MG63 (cell line): ENCODE measurements around the gene GID4. TPM values are rescaled to one million over a fixed set of nuclear protein-coding genes. Genes with fewer than 3 reads are reported as not detected.

Experiments used
- DNase-seq: peaks from one replicate; pipeline ENCODE4 v3.0.0-alpha.2; 2020
- H3K27me3 ChIP-seq: fragments of 250-450 bp; sonication (Bioruptor Pico); 2 replicates; pipeline ENCODE4 v1.5.1; 2020; ENCODE audit warnings: mild to moderate bottlenecking, moderate library complexity
- H3K36me3 ChIP-seq: fragments of 250-450 bp; sonication (Bioruptor Pico); 2 replicates; pipeline ENCODE4 v1.5.1; 2020; ENCODE audit warnings: mild to moderate bottlenecking, moderate library complexity
- H3K4me3 ChIP-seq: fragments of 250-450 bp; sonication (Bioruptor Pico); 2 replicates; pipeline ENCODE4 v1.5.1; 2020; ENCODE audit warnings: mild to moderate bottlenecking, moderate library complexity
- H3K9me3 ChIP-seq: fragments of 250-450 bp; sonication (Bioruptor Pico); 2 replicates; pipeline ENCODE4 v1.5.1; 2020; ENCODE audit warnings: mild to moderate bottlenecking, moderate library complexity
- total RNA-seq: library from RNA; depleted of rRNA; stranded (reverse); fragments of >200 nt; shearing (Covaris generic); gene quantifications from 2 replicates; pipeline ENCODE4 v1.2.3, GENCODE V29; 2014; ENCODE audit warnings: low replicate concordance; rRNA removed

Gene GID4
- total RNA-seq, 1 experiment from 2014 or later: 4.2 TPM

DNA sequence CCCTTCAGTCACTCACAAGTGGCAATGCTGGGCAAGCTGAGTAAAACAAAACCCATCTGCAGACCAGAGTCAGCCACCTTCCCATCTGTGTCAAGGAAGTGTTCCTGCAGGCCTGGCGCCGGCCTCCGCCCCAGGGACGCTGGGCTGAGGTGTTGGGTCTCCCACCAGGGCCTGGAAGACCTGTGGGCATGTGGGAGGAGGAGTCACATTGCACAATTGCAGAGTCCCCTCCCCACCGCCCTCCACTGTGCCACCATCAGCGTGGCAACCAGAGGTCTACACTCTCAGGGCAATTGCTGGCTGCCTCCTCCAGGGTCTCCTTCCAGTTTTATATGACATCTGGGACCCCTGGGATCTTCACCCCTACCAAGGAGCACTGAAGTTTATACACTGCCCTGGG, 66.4 kb downstream of the GID4 start:
- Histone ChIP-seq H3K27me3 (no peaks in the 10 kb centered on the region), H3K9me3 (no peaks in the 10 kb centered on the region), H3K4me3 (no peak overlapping the region), H3K36me3 (no peaks in the 10 kb centered on the region)
- DNase-seq: no peak

DNA sequence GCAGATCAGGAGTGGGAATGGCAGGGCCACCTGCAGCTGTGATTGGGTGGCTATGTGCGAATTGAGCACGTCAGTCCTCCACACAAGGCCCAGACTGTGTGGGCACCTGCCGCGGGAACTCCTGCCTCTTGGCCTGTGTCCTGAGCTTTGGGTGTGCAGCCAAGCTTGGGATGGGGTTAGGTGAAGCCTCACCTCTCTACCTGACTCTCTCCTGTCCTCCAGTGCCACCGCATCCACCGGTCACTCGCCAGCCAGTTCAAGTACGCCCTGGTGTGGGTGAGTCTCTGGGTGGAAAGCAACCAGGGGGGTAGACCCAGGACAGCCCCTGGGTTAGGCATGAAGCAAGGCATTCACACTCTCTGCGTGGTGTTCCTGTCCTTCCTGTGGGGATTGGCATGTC, 67.0 kb downstream of the GID4 start:
- no peaks in the 10 kb centered on the region for H3K36me3 ChIP-seq
- no peak overlapping the region for H3K4me3 ChIP-seq
- no peaks in the 10 kb centered on the region for H3K27me3 ChIP-seq
- H3K9me3 ChIP-seq: no peaks in the 10 kb centered on the region
- DNase-seq: no peak

DNA sequence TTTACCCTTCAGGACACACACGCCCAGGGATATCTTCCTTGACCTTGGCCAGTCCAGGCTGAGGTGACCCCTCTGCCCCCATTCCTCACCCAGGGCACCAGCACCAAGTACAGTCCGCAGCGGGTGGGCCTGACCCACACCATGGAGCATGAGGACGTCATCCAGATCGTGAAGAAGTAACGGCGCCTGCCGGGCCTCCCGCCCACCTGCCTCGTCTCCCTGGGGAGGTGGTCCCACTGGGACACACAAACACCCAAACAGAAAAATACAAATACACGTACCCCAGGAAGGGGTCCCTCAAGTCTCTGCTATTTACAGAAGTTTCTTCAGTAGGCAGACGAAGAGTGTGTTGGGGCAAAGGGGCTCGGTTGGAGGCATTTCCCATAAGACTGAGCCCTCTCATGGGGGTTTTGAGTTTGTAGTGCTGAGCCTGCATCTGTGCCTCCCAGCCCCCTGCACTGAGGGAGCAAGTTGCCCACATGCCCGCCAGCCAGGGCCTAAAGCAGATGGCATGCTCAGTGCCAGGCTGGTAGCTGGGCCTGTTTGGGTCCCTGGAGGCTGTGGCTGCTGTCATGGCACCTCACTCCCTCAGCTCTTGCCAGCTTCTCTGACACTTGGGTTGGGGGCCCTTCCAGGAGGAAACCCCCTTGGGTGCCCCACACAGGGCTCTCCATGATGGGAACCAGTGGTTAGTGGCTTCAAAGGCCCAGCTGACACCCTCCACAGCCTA, 68.0 kb downstream of the GID4 start:
- no peaks in the 10 kb centered on the region for H3K9me3 ChIP-seq
- H3K4me3 ChIP-seq: no peak overlapping the region
- no peaks in the 10 kb centered on the region for H3K36me3 ChIP-seq
- DNase-seq: no peak
- no peaks in the 10 kb centered on the region for H3K27me3 ChIP-seq

DNA sequence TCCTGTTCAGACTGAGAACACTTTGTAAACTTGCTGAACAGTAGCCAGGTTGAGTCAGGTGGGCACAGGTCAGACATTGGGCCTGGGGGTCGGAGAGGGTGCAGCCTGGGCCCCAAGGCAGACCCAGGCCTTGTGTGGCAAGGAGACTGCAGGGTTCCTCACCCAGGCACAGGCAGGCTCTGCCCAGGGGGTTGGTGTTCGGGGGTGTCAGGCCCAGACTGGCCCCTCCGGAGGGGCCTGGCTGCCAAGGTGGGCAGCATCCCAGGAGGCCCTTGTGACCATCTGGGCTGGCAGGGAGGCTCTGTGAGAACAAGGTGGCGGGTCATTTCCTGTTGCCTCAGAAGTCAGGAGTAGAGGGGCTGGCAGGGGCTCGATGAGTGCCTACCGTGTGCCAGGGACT, 68.8 kb downstream of the GID4 start:
- Histone ChIP-seq H3K27me3 (no peaks in the 10 kb centered on the region), H3K9me3 (no peaks in the 10 kb centered on the region), H3K36me3 (no peaks in the 10 kb centered on the region), H3K4me3 (no peak overlapping the region)
- DNase-seq: no peak

DNA sequence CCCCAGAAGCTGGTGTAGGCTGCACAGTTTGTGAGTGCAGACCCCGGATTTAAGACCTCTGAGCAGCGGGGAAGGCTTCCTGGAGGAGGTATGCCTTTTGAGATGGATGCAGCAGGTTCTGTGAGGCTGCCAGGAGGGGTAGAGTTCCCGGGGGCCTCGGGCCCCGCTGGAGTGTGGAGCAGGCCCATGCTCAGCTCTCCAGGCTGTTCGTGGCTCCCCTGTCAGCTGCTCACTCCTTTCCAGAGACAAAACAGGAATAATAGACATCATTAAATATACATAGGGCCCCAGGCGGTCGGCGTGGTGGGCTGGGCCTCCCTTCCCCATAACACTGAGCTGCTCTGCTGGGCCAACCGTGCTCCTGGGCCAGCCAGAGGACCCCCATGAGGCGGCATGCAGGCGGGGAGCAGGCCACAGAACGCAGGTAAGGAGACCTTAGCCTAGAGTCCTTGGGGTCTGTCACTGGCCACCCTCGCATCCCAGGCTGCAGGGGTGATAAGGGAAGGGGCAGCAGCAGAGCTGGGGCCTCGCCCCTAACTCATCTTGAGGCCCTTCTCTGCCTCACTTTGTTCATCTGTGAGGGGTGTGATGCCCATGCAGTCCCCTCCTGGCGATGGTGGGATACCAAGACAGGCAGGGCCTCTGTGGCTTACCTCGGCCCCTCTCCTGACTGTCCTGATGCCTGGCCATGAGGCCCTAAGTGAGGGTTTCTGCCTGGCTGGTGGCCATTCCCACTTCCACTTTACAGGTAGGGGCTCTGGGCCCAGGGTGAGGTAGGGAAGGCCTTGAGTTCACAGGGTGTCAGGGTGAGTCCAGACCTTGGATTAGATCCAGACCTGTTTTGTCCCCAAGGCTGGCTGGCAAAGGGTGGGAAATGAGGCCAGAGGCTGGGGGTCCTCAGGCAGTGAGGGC, 69.4 kb downstream of the GID4 start, which contains the start of gene MYO15A:
MYO15A (plus strand) TSS at position 356 of the 912 bp plus-strand sequence. CDS start 10,045 bp downstream, outside the sequence.
- Histone ChIP-seq H3K27me3 (no peaks in the 10 kb centered on the region), H3K9me3 (no peaks in the 10 kb centered on the region), H3K36me3 (no peaks in the 10 kb centered on the region), H3K4me3 (no peak within 1 kb of the TSS)
- DNase-seq: no peak

DNA sequence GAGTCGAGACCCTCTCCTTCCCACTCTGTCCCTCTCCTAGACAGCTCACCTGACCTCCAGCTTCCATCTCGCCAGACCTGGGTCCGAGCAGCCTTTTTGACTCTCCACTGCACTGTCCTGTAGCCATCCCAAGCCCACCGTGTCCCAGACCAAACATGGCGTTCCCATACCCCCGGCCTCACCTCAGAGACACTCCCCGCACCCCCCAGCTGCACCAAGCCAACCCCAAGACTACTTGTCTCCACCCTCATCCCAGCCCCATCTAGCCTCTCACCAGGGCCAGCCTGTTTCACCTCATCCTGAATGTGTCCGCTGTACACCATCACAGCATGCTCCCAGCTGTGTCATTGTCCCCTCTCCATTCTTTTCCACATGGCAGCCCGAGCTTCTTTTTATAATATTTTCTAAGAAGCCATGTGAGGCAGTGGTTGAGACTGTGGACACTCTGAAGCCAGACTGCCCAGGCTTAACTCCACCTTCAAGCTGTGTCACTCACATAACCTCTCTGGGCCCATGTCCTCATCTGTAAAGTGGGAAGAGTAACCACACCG, 70.8 kb downstream of the GID4 start:
- no peaks in the 10 kb centered on the region for H3K36me3 ChIP-seq

DNA sequence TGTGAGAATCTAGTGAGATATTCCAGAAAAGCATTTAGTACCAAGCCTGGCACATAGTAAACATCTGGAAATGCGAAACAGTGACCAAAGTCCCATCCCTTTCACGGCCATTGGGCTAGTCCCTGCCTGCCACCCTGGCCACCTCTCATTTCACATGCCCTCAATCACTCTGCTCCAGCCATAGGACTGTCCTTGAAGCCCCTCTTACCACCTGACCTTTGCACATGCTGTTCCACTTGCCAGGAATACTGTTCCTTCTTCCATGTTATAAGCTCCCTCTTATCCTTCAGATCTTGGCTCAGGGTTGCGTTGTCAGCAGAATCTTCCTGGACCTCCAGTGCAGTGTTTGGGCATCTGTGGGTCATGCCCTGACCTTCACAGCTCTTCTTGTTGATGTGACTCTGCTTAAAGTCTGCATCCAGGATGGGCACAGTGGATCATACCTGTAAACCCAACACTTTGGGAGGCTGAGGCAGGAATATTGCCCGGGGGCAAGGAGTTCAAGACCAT, 71.5 kb downstream of the GID4 start:
- H3K27me3 ChIP-seq: no peaks in the 10 kb centered on the region
- no peak for DNase-seq
- no peaks in the 10 kb centered on the region for H3K9me3 ChIP-seq
- H3K4me3 ChIP-seq: no peak overlapping the region
- H3K36me3 ChIP-seq: no peaks in the 10 kb centered on the region

More for the DNA sequence above, 70.8 kb downstream of the GID4 start:
- no peak overlapping the region for H3K4me3 ChIP-seq
- H3K9me3 ChIP-seq: no peaks in the 10 kb centered on the region
- H3K27me3 ChIP-seq: no peaks in the 10 kb centered on the region
- DNase-seq: no peak

DNA sequence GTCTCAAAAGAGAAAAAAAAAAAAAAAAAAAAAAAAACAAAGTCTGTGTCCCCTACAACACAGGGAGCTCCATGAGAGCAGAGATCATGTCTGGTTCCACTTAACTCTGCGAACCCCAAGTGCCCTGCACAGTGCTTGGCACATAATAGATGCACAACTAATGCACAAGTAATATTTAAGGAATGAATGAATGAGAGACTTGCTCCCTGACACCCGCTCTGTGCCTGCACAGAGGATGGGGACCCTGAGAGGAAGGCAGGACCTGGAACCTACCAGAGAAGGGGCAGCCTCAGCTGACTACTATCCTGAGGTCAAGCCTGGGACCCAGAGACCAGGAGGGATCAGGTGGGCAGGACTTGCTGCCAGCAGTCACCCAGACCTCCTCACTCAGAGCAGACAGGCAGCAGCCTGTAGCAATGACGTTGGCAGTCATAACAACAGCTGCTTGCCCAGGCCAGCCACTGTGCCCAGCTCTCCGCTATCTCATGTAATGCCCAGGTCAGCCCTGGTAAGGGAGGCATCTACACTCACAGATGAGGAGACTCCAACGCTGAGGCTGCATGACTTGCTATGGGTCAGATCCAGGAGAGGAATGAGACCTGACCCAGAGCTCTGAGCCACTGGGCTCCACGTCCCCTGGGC, 72.2 kb downstream of the GID4 start:
- Histone ChIP-seq H3K4me3 (no peak overlapping the region), H3K9me3 (no peaks in the 10 kb centered on the region), H3K36me3 (no peaks in the 10 kb centered on the region), H3K27me3 (no peaks in the 10 kb centered on the region)
- no peak for DNase-seq

DNA sequence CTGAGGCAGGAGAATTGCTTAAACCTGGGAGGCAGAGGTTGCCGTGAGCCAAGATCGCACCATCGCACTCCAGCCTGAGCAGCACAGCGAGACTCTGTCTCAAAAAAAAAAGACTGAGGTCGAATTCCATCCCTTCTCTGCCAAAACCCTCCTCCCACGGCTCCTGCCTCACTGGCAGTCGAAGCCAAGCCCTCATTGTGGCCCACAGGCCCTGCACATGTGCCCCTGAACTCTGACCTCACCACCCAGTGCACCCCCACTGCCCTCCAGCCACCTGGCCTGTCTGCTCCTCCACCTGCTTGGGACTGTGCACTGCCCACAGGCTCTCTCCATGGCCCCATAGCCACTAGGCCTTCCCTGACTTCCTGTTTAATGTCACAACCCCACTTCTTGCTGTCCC, 76.3 kb downstream of the GID4 start:
- Histone ChIP-seq H3K9me3 (no peaks in the 10 kb centered on the region), H3K27me3 (no peaks in the 10 kb centered on the region), H3K4me3 (no peak overlapping the region), H3K36me3 (no peaks in the 10 kb centered on the region)
- DNase-seq: no peak

DNA sequence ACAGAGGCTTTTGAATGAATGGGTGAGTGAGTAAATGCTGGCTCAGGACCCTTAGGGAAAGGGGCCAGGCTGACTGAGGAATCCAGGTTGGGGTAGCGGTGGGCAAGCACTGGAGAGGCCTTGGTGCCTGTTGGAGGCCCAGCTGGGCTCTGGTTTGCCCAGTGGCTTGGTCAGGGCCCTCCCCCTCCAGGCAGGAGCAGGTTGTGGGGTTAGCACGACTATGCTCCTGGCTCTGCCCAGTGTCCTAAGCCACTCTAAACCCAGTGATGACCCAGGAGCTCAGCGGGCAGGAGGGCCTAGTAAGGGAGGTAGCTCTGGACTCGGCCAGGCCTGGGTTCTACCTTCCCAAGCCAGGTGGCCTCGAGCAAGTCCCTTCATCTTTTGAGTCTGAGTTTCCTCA, 76.9 kb downstream of the GID4 start:
- no peaks in the 10 kb centered on the region for H3K9me3 ChIP-seq
- H3K27me3 ChIP-seq: no peaks in the 10 kb centered on the region
- H3K4me3 ChIP-seq: no peak overlapping the region
- no peak for DNase-seq
- H3K36me3 ChIP-seq: no peaks in the 10 kb centered on the region

DNA sequence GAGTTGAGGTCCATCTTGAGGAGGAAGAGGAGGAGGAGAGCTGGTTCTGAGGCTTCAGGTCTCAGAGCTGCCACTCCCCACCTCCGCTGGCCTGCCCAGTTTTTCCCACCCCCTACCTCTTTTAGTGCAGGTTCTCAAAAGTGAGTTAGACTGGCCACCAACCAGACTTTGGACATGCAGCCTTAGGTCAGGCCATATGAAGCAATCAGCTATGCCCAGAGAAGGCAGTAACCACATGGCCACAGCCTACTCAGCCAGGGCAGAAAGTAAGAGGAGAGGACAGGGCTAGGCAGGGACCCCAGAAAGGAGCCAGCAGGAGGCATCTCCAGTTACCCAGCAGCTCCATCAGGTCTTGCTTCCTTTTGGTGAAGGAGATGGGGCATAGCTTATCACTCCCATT, 78.3 kb downstream of the GID4 start:
- Histone ChIP-seq H3K9me3 (no peaks in the 10 kb centered on the region), H3K4me3 (no peak overlapping the region), H3K27me3 (no peaks in the 10 kb centered on the region), H3K36me3 (no peaks in the 10 kb centered on the region)
- DNase-seq: no peak

Other genes starting within 250 kb of the GID4 start
- gene SREBF1, start 202.4 kb upstream of the GID4 start, total RNA-seq: 36.0 and 59.3 TPM in 2 replicates
- gene TOM1L2, start 67.0 kb upstream of the GID4 start, total RNA-seq: 8.3 and 12.8 TPM in 2 replicates
- gene DRC3, start 66.5 kb upstream of the GID4 start, total RNA-seq: 1.3 TPM in 1 of 2 replicates, not detected in the other
- 12.5 and 39.0 TPM in 2 replicates for gene ATPAF2, start 240 bp upstream of the GID4 start, total RNA-seq
- 28.4 and 41.5 TPM in 2 replicates for gene DRG2, start 48.5 kb downstream of the GID4 start, total RNA-seq
- gene MYO15A, start 69.3 kb downstream of the GID4 start, total RNA-seq: not detected in 2 replicates
- gene ALKBH5, start 144.4 kb downstream of the GID4 start, total RNA-seq: 50.5 and 63.5 TPM in 2 replicates
- gene LLGL1, start 186.2 kb downstream of the GID4 start, total RNA-seq: 12.5 and 14.4 TPM in 2 replicates
- gene FLII, start 219.3 kb downstream of the GID4 start, total RNA-seq: 192 and 203 TPM in 2 replicates
- gene MIEF2, start 221.3 kb downstream of the GID4 start, total RNA-seq: 3.2 and 19.9 TPM in 2 replicates